ENCODE measurements around the gene KIAA1671. TPM values are rescaled to one million over a fixed set of nuclear protein-coding genes. Genes with fewer than 3 reads are reported as not detected.

Gene KIAA1671
- total RNA-seq, 1 donor from 2014 or later, result 62.1 TPM

DNA sequence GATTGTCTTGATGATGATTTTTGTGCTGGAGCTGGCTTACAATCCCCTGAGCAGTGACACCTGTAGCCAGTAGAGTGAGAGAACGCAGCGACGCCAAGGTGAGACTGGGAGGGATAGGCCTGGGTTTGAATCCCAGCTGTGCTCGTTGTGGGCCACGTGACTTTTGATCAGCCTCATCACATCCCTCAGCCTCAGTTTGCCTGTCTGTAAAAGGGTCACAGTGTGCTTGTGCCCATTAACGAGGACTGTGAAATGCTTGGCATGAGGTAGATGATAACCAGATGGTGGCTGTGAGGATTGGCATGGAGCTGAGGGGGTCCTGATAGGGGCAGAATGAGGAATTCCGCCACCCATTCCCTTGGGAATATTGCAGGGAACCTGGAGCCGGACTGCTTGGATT lies 9.6 kb downstream of the KIAA1671 start:
- no peak for DNase-seq (ENCODE audit: low spot score, unreplicated experiment)
- Mint-ChIP-seq H3K27me3 (no peaks in the 10 kb centered on the region), H3K36me3 (ENCODE audit: insufficient read depth) (peaks cover 15% of the 10 kb centered on the region), H3K4me1 (ENCODE audit: low read depth) (peaks cover 4% of the 10 kb centered on the region), H3K27ac (no peak overlapping the region), H3K9me3 (ENCODE audit: low read depth) (no peaks in the 10 kb centered on the region), H3K4me3 (ENCODE audit: low read depth) (no peak overlapping the region)
- TF ChIP-seq, protein P1, sequence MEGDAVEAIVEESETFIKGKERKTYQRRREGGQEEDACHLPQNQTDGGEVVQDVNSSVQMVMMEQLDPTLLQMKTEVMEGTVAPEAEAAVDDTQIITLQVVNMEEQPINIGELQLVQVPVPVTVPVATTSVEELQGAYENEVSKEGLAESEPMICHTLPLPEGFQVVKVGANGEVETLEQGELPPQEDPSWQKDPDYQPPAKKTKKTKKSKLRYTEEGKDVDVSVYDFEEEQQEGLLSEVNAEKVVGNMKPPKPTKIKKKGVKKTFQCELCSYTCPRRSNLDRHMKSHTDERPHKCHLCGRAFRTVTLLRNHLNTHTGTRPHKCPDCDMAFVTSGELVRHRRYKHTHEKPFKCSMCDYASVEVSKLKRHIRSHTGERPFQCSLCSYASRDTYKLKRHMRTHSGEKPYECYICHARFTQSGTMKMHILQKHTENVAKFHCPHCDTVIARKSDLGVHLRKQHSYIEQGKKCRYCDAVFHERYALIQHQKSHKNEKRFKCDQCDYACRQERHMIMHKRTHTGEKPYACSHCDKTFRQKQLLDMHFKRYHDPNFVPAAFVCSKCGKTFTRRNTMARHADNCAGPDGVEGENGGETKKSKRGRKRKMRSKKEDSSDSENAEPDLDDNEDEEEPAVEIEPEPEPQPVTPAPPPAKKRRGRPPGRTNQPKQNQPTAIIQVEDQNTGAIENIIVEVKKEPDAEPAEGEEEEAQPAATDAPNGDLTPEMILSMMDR (IDR thresholded peaks at IDR 0.05; ENCODE audit: unreplicated experiment), result no peak

DNA sequence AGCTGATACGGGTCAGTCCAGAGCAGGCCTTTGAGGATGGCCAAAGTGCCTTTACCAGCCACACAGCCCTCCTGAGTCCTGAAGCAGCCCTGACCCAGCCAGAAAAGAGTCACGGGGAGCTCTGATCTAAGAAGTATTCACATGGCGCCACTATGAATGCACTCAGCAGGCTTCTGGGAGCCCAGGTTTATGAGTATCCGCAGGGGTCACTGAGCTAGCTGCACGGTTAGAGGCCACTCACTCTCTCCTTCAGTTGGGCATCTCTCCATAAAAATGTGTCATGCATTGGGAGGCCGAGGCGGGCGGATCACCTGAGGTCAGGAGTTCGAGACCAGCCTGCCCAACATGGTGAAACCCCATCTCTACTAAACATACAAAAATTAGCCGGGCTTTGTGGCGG lies 10.3 kb downstream of the KIAA1671 start:
- Mint-ChIP-seq H3K27ac (peak overlapping the region; percentile 33), H3K27me3 (no peaks in the 10 kb centered on the region), H3K36me3 (ENCODE audit: insufficient read depth) (peaks cover 15% of the 10 kb centered on the region), H3K4me3 (ENCODE audit: low read depth) (no peak overlapping the region), H3K9me3 (ENCODE audit: low read depth) (no peaks in the 10 kb centered on the region), H3K4me1 (ENCODE audit: low read depth) (peaks cover 4% of the 10 kb centered on the region)
- TF ChIP-seq, protein P1 (IDR thresholded peaks at IDR 0.05; ENCODE audit: unreplicated experiment), result no peak
- DNase-seq (ENCODE audit: low spot score, unreplicated experiment), result no peak

DNA sequence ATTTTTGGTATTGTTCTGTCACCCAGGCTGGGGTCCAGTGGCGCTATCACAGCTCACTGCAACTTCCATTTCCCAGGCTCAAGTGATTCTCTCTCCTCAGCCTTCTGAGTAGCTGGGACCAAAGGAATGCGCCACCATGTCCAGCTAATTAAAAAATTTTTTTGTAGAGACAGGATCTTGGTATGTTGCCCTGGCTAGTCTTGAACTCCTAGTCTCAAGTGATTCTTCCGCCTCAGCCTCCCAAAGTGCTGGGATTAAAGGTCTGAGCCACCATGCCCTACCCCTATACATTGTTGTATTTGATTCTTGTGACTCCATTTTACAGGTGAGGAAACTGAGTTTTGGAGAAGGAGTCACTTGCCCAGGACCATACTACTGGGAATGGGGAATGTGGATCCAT lies 11.9 kb downstream of the KIAA1671 start:
- peaks cover 8% of the 10 kb centered on the region for H3K4me1 Mint-ChIP-seq (ENCODE audit: low read depth)
- no peaks in the 10 kb centered on the region for H3K27me3 Mint-ChIP-seq
- H3K36me3 Mint-ChIP-seq (ENCODE audit: insufficient read depth), result peaks cover 17% of the 10 kb centered on the region

DNA sequence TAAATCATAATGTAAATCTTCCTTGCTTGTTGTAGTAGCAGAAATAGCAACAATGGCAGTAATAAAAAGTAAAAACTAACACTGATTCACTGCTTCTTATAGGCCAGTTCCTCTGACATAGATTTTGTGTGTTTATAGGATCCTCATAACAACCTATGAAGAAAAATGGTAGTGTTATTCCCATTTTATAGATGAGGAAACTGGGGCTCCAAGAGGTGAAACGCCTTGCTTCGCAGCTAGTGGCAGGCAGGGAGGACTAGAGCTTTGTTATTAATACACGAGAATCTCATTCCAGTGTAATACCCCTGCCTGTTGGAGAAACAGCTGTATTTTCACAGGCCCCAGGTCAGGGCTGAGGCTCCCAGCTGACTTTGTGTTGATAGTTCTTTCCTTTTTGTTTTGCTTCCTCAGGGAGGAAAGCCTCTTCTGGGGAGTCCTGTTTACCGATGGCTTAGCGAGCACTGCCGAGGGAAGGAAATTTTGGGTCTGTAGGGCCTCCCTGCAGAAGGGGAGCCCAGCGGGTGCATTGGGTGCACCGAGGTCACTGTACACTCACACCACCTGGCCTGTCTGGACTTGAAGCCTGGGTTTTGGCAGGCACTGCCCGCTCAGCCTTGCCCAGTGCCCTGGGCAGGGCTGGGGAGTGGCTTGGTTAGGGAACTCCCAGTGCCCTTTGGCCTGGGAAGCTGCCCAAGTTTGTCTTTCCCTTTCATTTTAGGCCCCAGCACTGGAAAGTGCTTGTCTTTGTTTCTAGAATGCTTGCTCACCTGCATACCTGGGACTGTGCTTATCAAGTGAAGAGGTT lies 13.5 kb downstream of the KIAA1671 start:
- H3K27me3 Mint-ChIP-seq, result no peaks in the 10 kb centered on the region
- peaks cover 14% of the 10 kb centered on the region for H3K36me3 Mint-ChIP-seq (ENCODE audit: insufficient read depth)
- H3K27ac Mint-ChIP-seq, result peak overlapping the region; percentile 53
- H3K4me1 Mint-ChIP-seq (ENCODE audit: low read depth), result peaks cover 12% of the 10 kb centered on the region
- TF ChIP-seq, protein P1 (IDR thresholded peaks at IDR 0.05; ENCODE audit: unreplicated experiment), result no peak
- H3K9me3 Mint-ChIP-seq (ENCODE audit: low read depth), result no peaks in the 10 kb centered on the region
- DNase-seq (ENCODE audit: low spot score, unreplicated experiment), result no peak
- H3K4me3 Mint-ChIP-seq (ENCODE audit: low read depth), result no peak overlapping the region

More for the DNA sequence above, 11.9 kb downstream of the KIAA1671 start:
- Mint-ChIP-seq H3K4me3 (ENCODE audit: low read depth) (no peak overlapping the region), H3K27ac (no peak overlapping the region), H3K9me3 (ENCODE audit: low read depth) (no peaks in the 10 kb centered on the region)
- DNase-seq (ENCODE audit: low spot score, unreplicated experiment), result no peak
- TF ChIP-seq, protein P1 (IDR thresholded peaks at IDR 0.05; ENCODE audit: unreplicated experiment), result no peak

DNA sequence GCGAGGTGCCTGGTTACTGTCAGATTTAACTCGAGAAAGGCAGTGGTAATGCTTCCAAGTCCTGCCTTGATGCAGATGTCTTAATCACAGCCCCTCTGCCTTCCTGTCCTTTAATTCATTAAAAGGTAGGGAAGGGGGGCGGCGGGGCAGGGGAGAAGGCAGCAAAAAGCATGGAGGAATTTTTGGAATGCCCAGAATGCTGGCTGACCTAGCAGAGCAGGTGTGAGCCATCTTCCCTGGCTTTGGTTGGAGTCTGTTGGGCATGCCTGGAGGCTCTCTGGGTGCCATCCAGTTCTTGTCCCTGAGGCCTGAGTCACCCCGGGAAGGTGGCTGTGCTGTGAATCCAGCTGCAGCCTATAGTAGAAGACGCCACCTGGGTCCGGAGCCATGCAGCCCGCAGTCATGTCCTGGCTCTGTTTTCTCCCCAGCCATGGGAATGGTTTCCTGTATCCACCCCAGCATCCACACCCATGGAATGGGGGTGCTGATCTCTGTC lies 15.6 kb downstream of the KIAA1671 start:
- TF ChIP-seq, protein P1 (IDR thresholded peaks at IDR 0.05; ENCODE audit: unreplicated experiment), result no peak
- Mint-ChIP-seq H3K36me3 (ENCODE audit: insufficient read depth) (peaks cover 8% of the 10 kb centered on the region), H3K4me1 (ENCODE audit: low read depth) (peaks cover 12% of the 10 kb centered on the region), H3K9me3 (ENCODE audit: low read depth) (no peaks in the 10 kb centered on the region), H3K27ac (no peak overlapping the region), H3K27me3 (no peaks in the 10 kb centered on the region), H3K4me3 (ENCODE audit: low read depth) (no peak overlapping the region)
- no peak for DNase-seq (ENCODE audit: low spot score, unreplicated experiment)
